PC-3 (cell line): ENCODE data around the gene LMBRD2.

Experiments used
- EZH2 ChIP-seq: fragments of 300-600 bp; sonication (generic); IDR thresholded peaks from one replicate; pipeline ENCODE4 v1.6.1; 2017; ENCODE audit warnings: antibody characterized with exemption, mild to moderate bottlenecking, low read length; ENCODE audit not compliant: unreplicated experiment
- EZH2phosphoT487 ChIP-seq: fragments of 300-600 bp; sonication (generic); IDR thresholded peaks from 2 replicates; pipeline ENCODE4 v1.6.1; 2018; ENCODE audit warnings: mild to moderate bottlenecking, antibody characterized with exemption, low read length, borderline replicate concordance
- TF ChIP-seq, protein P1 (sequence below): fragments of 300-600 bp; sonication (generic); conservative IDR thresholded peaks from 2 replicates; pipeline ENCODE4 v1.5.1; 2017; ENCODE audit warnings: antibody characterized with exemption, low read depth, mild to moderate bottlenecking, low read length

- TF ChIP-seq EZH2 (no peak), EZH2phosphoT487 (no peak)
- TF ChIP-seq, protein P1, sequence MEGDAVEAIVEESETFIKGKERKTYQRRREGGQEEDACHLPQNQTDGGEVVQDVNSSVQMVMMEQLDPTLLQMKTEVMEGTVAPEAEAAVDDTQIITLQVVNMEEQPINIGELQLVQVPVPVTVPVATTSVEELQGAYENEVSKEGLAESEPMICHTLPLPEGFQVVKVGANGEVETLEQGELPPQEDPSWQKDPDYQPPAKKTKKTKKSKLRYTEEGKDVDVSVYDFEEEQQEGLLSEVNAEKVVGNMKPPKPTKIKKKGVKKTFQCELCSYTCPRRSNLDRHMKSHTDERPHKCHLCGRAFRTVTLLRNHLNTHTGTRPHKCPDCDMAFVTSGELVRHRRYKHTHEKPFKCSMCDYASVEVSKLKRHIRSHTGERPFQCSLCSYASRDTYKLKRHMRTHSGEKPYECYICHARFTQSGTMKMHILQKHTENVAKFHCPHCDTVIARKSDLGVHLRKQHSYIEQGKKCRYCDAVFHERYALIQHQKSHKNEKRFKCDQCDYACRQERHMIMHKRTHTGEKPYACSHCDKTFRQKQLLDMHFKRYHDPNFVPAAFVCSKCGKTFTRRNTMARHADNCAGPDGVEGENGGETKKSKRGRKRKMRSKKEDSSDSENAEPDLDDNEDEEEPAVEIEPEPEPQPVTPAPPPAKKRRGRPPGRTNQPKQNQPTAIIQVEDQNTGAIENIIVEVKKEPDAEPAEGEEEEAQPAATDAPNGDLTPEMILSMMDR = peak; percentile 55
These were observed 78.0 kb downstream of the LMBRD2 start for GRCh38 chr5:36073595-36074216.
